Stimulated activated naive CD8-positive, alpha-beta T cell treated with anti-CD3 and anti-CD28 coated beads, Interleukin-15, amount 100 ng/mL, for 72 hours (primary cell): Measurements from ENCODE around the gene TMEM238.
A peak's percentile ranks its signal among the peaks of the same experiment; 100 is the strongest.

ENCODE experiments used
- ATAC-seq: fragments of 150-1000 bp; cut with Tn5 transposase; 2 replicates; pipeline ENCODE4 v1.10.0; 2021; ENCODE audit warnings: mild to moderate bottlenecking, moderate library complexity
- DNase-seq, 2 donors: peaks; one replicate each; pipeline ENCODE4 v3.0.0; 2021 to 2022
- H3K27ac Mint-ChIP-seq, 2 donors: one replicate each; pipeline ENCODE4 v1.8.0; 2022; ENCODE audit warnings: mild to moderate bottlenecking in 2 of 2, mixed read lengths in 2 of 2, moderate library complexity in 2 of 2
- H3K27me3 Mint-ChIP-seq: one replicate; pipeline ENCODE4 v1.8.0; 2022; ENCODE audit warnings: mixed read lengths
- H3K4me1 Mint-ChIP-seq: one replicate; pipeline ENCODE4 v1.8.0; 2022; ENCODE audit warnings: mild to moderate bottlenecking, mixed read lengths
- H3K4me3 Mint-ChIP-seq, 2 donors: one replicate each; pipeline ENCODE4 v1.8.0; 2022; ENCODE audit warnings: mild to moderate bottlenecking in 2 of 2, mixed read lengths in 2 of 2, moderate library complexity in 1 of 2
- H3K9me3 Mint-ChIP-seq, 2 donors: one replicate each; pipeline ENCODE4 v1.8.0; 2022; ENCODE audit warnings: mixed read lengths in 2 of 2

The TMEM238 gene

DNA sequence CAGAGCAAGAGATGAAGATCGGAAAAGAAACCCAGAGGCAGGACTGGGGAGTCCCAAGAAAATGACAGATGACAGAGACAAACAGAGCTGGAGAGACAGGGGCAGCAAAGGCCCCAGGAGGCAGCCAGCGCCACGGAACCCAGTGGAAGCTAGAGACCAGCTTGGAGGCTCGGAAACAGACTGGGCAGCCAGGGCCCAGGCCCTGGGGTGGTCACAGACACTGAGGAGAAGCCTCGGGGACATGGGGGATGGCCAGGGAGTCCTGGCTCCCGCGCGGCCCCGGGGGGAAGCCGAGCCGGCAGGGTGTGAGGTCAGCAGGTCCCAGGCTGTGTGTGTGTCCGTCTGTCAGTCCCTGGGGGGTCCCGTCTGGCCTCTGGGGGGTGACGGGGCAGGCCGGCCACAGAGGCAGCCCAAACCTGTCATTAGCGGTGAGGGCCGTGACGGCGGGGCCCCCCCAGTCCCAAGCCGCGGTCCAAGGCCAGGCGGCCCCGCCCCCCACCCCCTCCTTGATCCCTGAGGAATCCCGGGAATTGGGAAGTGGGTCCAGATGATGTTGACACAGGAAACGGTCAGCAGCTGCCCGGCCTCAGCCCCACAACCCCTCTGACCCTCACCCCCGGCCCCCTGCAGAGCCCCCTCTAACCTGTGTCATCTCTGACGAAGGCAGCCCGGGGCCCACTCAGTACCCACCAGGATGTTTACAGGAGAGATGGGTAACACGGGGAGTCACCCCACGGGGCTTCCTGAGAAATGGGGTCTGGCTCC lies 9.9 kb downstream of the TMEM238 start:
- no peak for DNase-seq
- H3K27me3 Mint-ChIP-seq: peaks cover 67% of the 10 kb centered on the region
- H3K9me3 Mint-ChIP-seq: no peaks in the 10 kb centered on the region
- peaks cover 47% of the 10 kb centered on the region for H3K4me1 Mint-ChIP-seq
- no peak for ATAC-seq
- peak overlapping the region in 1 of 2 donors; percentile 8 for H3K4me3 Mint-ChIP-seq
- no peak overlapping the region for H3K27ac Mint-ChIP-seq

GRCh38 chr19:55373306-55373992 lies 10.6 kb downstream of the TMEM238 start:
- H3K27me3 Mint-ChIP-seq: peaks cover 74% of the 10 kb centered on the region
- no peak overlapping the region for H3K27ac Mint-ChIP-seq
- ATAC-seq: no peak
- no peak for DNase-seq
- H3K4me3 Mint-ChIP-seq: no peak overlapping the region
- no peaks in the 10 kb centered on the region for H3K9me3 Mint-ChIP-seq
- peaks cover 52% of the 10 kb centered on the region for H3K4me1 Mint-ChIP-seq

GRCh38 chr19:55372316-55373081 lies 11.6 kb downstream of the TMEM238 start:
- H3K9me3 Mint-ChIP-seq: no peaks in the 10 kb centered on the region
- no peak overlapping the region for H3K4me3 Mint-ChIP-seq
- peaks cover 52% of the 10 kb centered on the region for H3K4me1 Mint-ChIP-seq
- H3K27ac Mint-ChIP-seq: peak overlapping the region in 1 of 2 donors; percentile 75
- H3K27me3 Mint-ChIP-seq: peaks cover 83% of the 10 kb centered on the region
- DNase-seq: peak; percentile 36 to 64
- ATAC-seq: peak; percentile 68

GRCh38 chr19:55370305-55370988 lies 13.6 kb downstream of the TMEM238 start, which contains the start of gene IL11:
Gene IL11, minus strand, starts transcription at chr19:55370463. Its CDS starts 153 bp downstream, at chr19:55370310.
- no peak for DNase-seq
- Mint-ChIP-seq H3K4me3 (peak within 1 kb of the TSS; percentile 81 to 91), H3K9me3 (no peaks in the 10 kb centered on the region), H3K27ac (peak within 1 kb of the TSS in 1 of 2 donors; percentile 78), H3K27me3 (peaks cover 80% of the 10 kb centered on the region), H3K4me1 (peaks cover 43% of the 10 kb centered on the region)
- ATAC-seq: no peak

DNA sequence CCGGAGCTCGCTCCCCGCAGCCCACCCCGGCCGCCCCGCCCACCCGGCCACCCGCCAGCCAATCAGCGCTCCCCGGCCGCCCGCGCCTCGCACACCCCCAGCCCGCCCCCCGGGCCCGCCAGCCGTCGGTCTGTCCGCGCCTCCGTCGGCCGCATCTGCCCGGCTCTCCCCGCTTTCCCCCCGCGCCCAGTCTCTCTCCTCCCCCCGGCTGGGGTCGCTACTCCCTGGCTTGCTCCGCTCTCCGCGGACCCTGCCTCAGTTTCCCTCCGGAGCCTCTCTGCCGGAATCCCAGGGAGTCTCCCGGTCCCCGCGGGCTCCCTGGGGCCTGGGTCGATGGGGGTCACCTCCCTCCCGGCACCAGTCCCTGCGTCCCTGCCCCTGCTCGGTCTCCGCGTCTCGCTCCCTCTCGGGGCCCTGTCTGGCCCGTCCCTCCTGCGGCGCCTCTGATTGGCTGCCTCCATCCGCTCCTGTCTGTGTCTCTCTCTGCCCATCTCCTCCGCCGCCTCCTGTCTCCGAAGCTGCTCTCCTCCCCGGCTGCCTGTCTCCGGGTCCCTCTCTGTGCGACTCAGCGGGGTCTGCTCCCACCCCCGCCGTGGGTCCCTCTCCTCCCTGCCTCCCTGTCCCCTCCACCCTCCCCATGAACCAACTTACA lies 14.3 kb downstream of the TMEM238 start:
- peak overlapping the region; percentile 81 to 91 for H3K4me3 Mint-ChIP-seq
- ATAC-seq: peak; percentile 55
- H3K4me1 Mint-ChIP-seq: peaks cover 43% of the 10 kb centered on the region
- H3K27ac Mint-ChIP-seq: peak overlapping the region in 1 of 2 donors; percentile 78
- DNase-seq: peak; percentile 42 to 43
- H3K9me3 Mint-ChIP-seq: no peaks in the 10 kb centered on the region
- peaks cover 78% of the 10 kb centered on the region for H3K27me3 Mint-ChIP-seq

DNA sequence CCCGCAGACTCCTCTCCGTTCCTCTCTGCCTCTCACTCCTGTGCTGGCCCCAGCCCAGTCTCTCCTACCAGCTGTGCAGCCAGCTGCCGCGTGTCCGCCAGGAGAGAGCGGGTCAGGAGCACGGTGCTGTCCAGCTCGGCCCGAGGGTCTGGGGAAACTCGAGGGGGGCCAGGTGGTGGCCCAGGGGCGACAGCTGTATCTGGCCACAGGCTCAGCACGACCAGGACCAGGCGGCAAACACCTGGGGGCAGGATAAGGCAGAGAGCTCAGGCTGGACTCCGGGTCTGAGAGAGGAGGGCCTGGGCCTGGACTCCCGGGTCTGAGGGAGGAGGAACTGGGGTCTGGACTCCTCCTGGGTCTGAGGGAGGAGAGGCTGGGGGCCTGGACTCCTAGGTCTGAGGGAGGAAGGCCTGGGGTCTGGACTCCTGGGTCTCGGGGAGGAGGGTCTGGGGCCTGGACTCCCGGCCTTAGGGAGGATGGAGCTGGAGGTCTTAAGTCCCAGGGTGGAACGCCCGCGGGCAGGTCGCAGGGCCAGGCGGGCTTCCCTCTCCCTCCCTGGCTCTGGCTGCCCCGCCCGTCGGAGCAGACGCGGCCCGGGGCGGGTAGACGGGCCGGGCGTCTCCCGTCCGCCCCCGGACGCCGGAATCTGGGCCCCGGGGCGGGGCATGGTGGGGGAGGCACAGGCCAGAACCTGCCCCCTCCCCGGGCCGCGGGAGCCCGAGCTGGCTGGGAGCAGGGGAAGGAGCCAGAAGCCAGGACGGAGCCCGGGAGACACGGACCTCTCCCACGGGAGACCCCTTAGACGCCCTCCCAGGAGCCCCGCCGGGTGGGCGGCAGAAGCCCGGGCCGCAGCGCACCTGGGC lies 15.2 kb downstream of the TMEM238 start:
- peaks cover 74% of the 10 kb centered on the region for H3K27me3 Mint-ChIP-seq
- peaks cover 42% of the 10 kb centered on the region for H3K4me1 Mint-ChIP-seq
- no peak for DNase-seq

DNA sequence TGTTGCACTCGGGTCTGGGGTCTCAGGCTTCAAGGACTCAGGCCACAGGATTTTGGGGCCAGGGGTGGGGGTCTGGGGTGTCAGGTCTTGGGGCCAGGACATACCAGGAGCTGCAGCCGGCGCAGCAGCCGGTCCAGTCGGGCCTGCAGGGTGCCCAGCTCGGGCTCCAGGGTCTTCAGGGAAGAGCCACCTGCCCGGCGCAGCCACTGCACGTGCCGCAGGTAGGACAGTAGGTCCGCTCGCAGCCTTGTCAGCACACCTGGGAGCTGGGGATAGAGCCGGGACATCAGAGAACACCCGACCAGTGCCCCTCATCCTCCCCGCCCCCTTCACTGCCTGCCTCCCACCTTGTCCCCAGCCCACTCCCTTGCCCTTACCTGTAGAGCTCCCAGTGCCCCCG lies 16.0 kb downstream of the TMEM238 start:
- no peak overlapping the region for H3K27ac Mint-ChIP-seq
- no peaks in the 10 kb centered on the region for H3K9me3 Mint-ChIP-seq
- peaks cover 66% of the 10 kb centered on the region for H3K27me3 Mint-ChIP-seq
- no peak overlapping the region for H3K4me3 Mint-ChIP-seq
- peaks cover 33% of the 10 kb centered on the region for H3K4me1 Mint-ChIP-seq
- ATAC-seq (no peak), DNase-seq (no peak)

More for the DNA sequence above, 15.2 kb downstream of the TMEM238 start:
- H3K4me3 Mint-ChIP-seq: peak overlapping the region; percentile 53 to 72
- no peaks in the 10 kb centered on the region for H3K9me3 Mint-ChIP-seq
- H3K27ac Mint-ChIP-seq: no peak overlapping the region
- peak; percentile 53 for ATAC-seq

- no peak overlapping the region for H3K4me3 Mint-ChIP-seq
- ATAC-seq (no peak), DNase-seq (no peak)
- H3K27me3 Mint-ChIP-seq: peaks cover 53% of the 10 kb centered on the region
- peaks cover 20% of the 10 kb centered on the region for H3K4me1 Mint-ChIP-seq
- H3K27ac Mint-ChIP-seq: no peak overlapping the region
- no peaks in the 10 kb centered on the region for H3K9me3 Mint-ChIP-seq
Observed at GRCh38 chr19:55366790-55367189, 17.3 kb downstream of the TMEM238 start.

- no peak for ATAC-seq
- Mint-ChIP-seq H3K4me3 (no peak overlapping the region), H3K4me1 (peaks cover 18% of the 10 kb centered on the region), H3K9me3 (no peaks in the 10 kb centered on the region), H3K27me3 (peaks cover 44% of the 10 kb centered on the region), H3K27ac (peak overlapping the region in 1 of 2 donors; percentile 90)
- no peak for DNase-seq
Observed at GRCh38 chr19:55365964-55366363, 18.1 kb downstream of the TMEM238 start.

GRCh38 chr19:55365245-55365644 lies 18.8 kb downstream of the TMEM238 start:
- DNase-seq: no peak
- H3K27ac Mint-ChIP-seq: no peak overlapping the region

GRCh38 chr19:55362990-55363716 lies 20.9 kb downstream of the TMEM238 start, which contains the start of gene GARIN5B:
Gene GARIN5B, minus strand, starts transcription at chr19:55363260. Its CDS starts 194 bp downstream, at chr19:55363066.
- H3K4me3 Mint-ChIP-seq: no peak within 1 kb of the TSS
- peaks cover 19% of the 10 kb centered on the region for H3K27me3 Mint-ChIP-seq
- no peak within 1 kb of the TSS for H3K27ac Mint-ChIP-seq
- DNase-seq (no peak), ATAC-seq (no peak)
- H3K4me1 Mint-ChIP-seq: no peaks in the 10 kb centered on the region
- no peaks in the 10 kb centered on the region for H3K9me3 Mint-ChIP-seq

More at GRCh38 chr19:55365245-55365644, 18.8 kb downstream of the TMEM238 start:
- Mint-ChIP-seq H3K27me3 (peaks cover 37% of the 10 kb centered on the region), H3K9me3 (no peaks in the 10 kb centered on the region), H3K4me3 (no peak overlapping the region), H3K4me1 (peaks cover 11% of the 10 kb centered on the region)
- ATAC-seq: no peak

DNA sequence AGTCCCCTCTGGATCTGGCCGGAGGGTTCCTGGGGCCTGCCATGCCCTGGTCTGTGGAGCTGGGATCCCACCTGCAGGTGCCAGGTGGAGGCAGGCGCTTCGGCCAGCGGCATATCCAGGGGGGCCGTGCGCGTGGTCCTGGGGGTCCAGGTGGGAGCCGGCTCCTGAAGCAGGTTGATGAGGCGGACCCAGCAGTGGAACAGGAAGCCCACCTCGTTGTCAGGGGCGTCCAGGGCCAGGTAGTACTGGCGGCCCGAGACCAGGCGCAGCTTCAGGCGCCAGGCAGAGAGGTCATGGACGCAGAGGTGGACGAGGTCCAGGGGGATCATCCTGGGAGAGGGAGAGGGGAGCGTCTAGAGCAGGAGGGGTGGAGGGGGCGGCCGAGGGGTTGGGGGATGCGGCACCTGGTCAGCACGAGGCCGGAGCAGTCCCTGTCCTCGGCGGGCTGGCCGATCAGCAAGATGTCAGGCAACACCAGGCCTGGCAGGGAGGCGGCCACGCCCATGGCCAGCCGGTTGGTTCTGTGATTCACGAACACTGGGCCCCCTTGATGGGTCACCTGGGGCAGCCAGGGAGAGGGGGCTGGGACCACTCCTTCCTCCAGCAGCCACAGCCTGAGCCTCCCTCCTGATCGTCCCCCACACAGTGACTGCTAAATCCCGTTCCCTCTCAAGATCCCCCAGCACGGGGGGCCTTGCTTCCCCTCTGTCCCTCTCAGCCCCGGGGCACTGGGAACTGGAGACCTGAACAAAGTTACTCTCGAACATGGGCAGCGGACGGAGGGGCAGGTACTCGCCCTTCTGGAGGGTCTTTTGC lies 21.7 kb downstream of the TMEM238 start:
- Mint-ChIP-seq H3K27me3 (peaks cover 15% of the 10 kb centered on the region), H3K4me1 (no peaks in the 10 kb centered on the region), H3K9me3 (no peaks in the 10 kb centered on the region), H3K4me3 (no peak overlapping the region), H3K27ac (no peak overlapping the region)
- no peak for DNase-seq
- no peak for ATAC-seq

- Mint-ChIP-seq H3K4me3 (no peak overlapping the region), H3K9me3 (no peaks in the 10 kb centered on the region), H3K27me3 (peaks cover 17% of the 10 kb centered on the region), H3K27ac (no peak overlapping the region), H3K4me1 (no peaks in the 10 kb centered on the region)
- ATAC-seq: no peak
- no peak for DNase-seq
Observed at GRCh38 chr19:55360902-55361301, 23.2 kb downstream of the TMEM238 start.
